B cell (primary cell): ENCODE measurements around the gene APLN. TPM values are rescaled to one million over a fixed set of nuclear protein-coding genes. Genes with fewer than 3 reads are reported as not detected.

Experiments
- ATAC-seq: fragments of 200-7000 bp; cut with Tn5 transposase; one replicate; pipeline ENCODE4 v1.10.0; 2021; ENCODE audit warnings: low read depth, mild to moderate bottlenecking, moderate number of reproducible peaks, moderate library complexity
- CTCF ChIA-PET: fragments of 350-600 bp; sonication (Branson Sonifier 250); formaldehyde crosslinking; loops from one replicate; lab custom pipeline; 2021; ENCODE audit warnings: antibody characterized with exemption, inconsistent platforms; lab: Charles Lee
- POLR2A ChIA-PET: fragments of 350-600 bp; sonication (Branson Sonifier 250); formaldehyde crosslinking; loops from one replicate; lab custom pipeline; 2021; ENCODE audit warnings: antibody characterized with exemption; lab: Charles Lee
- DNase-seq: peaks from one replicate; pipeline ENCODE4 v3.0.0; 2013
- H2AFZ ChIP-seq: 2 replicates; pipeline ENCODE4 v1.6.1; 2012; ENCODE audit warnings: mild to moderate bottlenecking, low read depth, low read length; ENCODE audit not compliant: insufficient read depth, poor library complexity, severe bottlenecking
- H3K27ac ChIP-seq, 2 donors: 1 replicate in 1 of 2; 2 replicates in 1 of 2; pipeline ENCODE4 v1.5.1; 2012 to 2013; ENCODE audit warnings: low read length in 2 of 2, mild to moderate bottlenecking in 2 of 2, moderate library complexity in 1 of 2
- H3K27me3 ChIP-seq, 4 experiments: fragments of 200-600 bp in 1 of 4; sonication (generic) in 1 of 4; replicated peaks in 1 of 4; 1 replicate in 2 of 4; 2 replicates in 2 of 4; pipeline versions ENCODE4 v1.6.1 to v1.7.0; 2013 to 2016; ENCODE audit warnings: low read length in 3 of 4, mild to moderate bottlenecking in 2 of 4, mixed read lengths in 1 of 4, moderate library complexity in 1 of 4; ENCODE audit not compliant: insufficient read depth in 4 of 4, control insufficient read depth in 3 of 4; ENCODE audit errors: control extremely low read depth in 1 of 4
- H3K36me3 ChIP-seq, 2 experiments: replicated peaks in 1 of 2; 1 replicate in 1 of 2; 2 replicates in 1 of 2; pipeline versions ENCODE4 v1.6.1 to v1.7.1; 2013; ENCODE audit warnings: low read length in 1 of 2; ENCODE audit not compliant: insufficient read depth in 2 of 2, control insufficient read depth in 1 of 2; ENCODE audit errors: control extremely low read depth in 1 of 2, extremely low read depth in 1 of 2
- H3K4me1 ChIP-seq, 2 donors: fragments of 200-600 bp in 1 of 2; sonication (generic) in 1 of 2; 1 replicate in 1 of 2; 2 replicates in 1 of 2; pipeline versions ENCODE4 v1.5.1 to v1.6.1; 2013 to 2017; ENCODE audit warnings: low read length in 2 of 2; ENCODE audit not compliant: control insufficient read depth in 2 of 2, insufficient read depth in 2 of 2
- H3K4me2 ChIP-seq: replicated peaks from 2 replicates; pipeline ENCODE3; 2012; ENCODE audit warnings: mild to moderate bottlenecking, low read depth, low read length; ENCODE audit not compliant: poor library complexity, severe bottlenecking
- H3K4me3 ChIP-seq, 5 experiments: fragments of 200-600 bp in 1 of 5; sonication (generic) in 1 of 5; 1 replicate in 3 of 5; 2 replicates in 2 of 5; pipeline versions ENCODE4 v1.5.1 to v1.7.0; 2011 to 2016; ENCODE audit warnings: low read length in 4 of 5, mild to moderate bottlenecking in 4 of 5, low read depth in 2 of 5, control low read depth in 1 of 5, moderate library complexity in 1 of 5; ENCODE audit not compliant: insufficient read depth in 1 of 5; ENCODE audit errors: control extremely low read depth in 1 of 5, extremely low read depth in 1 of 5
- H3K79me2 ChIP-seq: fragments of 200-600 bp; sonication (generic); one replicate; pipeline ENCODE4 v1.6.0; 2016; ENCODE audit warnings: low read length; ENCODE audit not compliant: control insufficient read depth, insufficient read depth
- H3K9ac ChIP-seq: fragments of 200-600 bp; sonication (generic); 2 replicates; pipeline ENCODE4 v1.6.1; 2017; ENCODE audit warnings: mild to moderate bottlenecking, low read length, moderate library complexity
- H3K9me3 ChIP-seq, 3 donors: one replicate each; pipeline versions ENCODE4 v1.6.1 to v1.7.1; 2013; ENCODE audit warnings: low read length in 2 of 3; ENCODE audit not compliant: control insufficient read depth in 2 of 3, insufficient read depth in 1 of 3; ENCODE audit errors: control extremely low read depth in 1 of 3
- H4K20me1 ChIP-seq: 2 replicates; pipeline ENCODE4 v1.6.0; 2012; ENCODE audit warnings: mild to moderate bottlenecking, low read length; ENCODE audit not compliant: insufficient read depth, control insufficient read depth, poor library complexity, severe bottlenecking
- H3K27ac Mint-ChIP-seq: one replicate; pipeline ENCODE4 v1.8.0; 2021; ENCODE audit warnings: mixed read lengths
- H3K27me3 Mint-ChIP-seq: one replicate; pipeline ENCODE4 v1.8.0; 2021; ENCODE audit warnings: mixed read lengths
- H3K4me1 Mint-ChIP-seq: one replicate; pipeline ENCODE4 v1.8.0; 2021; ENCODE audit warnings: mixed read lengths
- H3K4me3 Mint-ChIP-seq: one replicate; pipeline ENCODE4 v1.8.0; 2021; ENCODE audit warnings: mixed read lengths
- H3K9me3 Mint-ChIP-seq: one replicate; pipeline ENCODE4 v1.8.0; 2022; ENCODE audit warnings: mixed read lengths; ENCODE audit not compliant: insufficient read depth
- EZH2 ChIP-seq: IDR thresholded peaks from 2 replicates; pipeline ENCODE4 v1.6.1; 2012; ENCODE audit warnings: borderline replicate concordance, low read depth, mild to moderate bottlenecking, moderate library complexity, low read length; ENCODE audit not compliant: insufficient read depth, poor library complexity, severe bottlenecking
- WGBS: methylation state at CpG from one replicate; pipeline ENCODE4 v1.1.5; 2013; ENCODE audit warnings: missing lambda C conversion rate; ENCODE audit not compliant: insufficient coverage; 5-methylcytosine and 5-hydroxymethylcytosine counted together
- intact Hi-C: fragments of 100-400 bp; cut with micrococcal nuclease; formaldehyde crosslinking; loops from one replicate; pipeline ENCODE4 v1.10.0; 2022
- polyA plus RNA-seq: library from polyadenylated mRNA; depleted of rRNA; stranded (reverse); fragments of >200 nt; gene quantifications from 2 replicates; pipeline ENCODE4 v1.2.3, GENCODE V29; 2012
- total RNA-seq, 2 donors: library from RNA; stranded (reverse); fragments of 120-200 nt in 1 of 2; gene quantifications; 1 replicate in 1 of 2; 2 replicates in 1 of 2; pipeline versions ENCODE4 v1.2.3 to v1.2.4, GENCODE V29; 2013 to 2022
- TF ChIP-seq, protein P1 (sequence below): fragments of 200-600 bp; IDR thresholded peaks from one replicate; pipeline ENCODE4 v1.8.0; 2022; ENCODE audit warnings: antibody characterized with exemption, mild to moderate bottlenecking

Gene APLN
- total and polyA plus RNA-seq, 2 donors (not counting 1 experiment from before 2014, with no cell fraction given), result not detected

- no peak overlapping the region for H3K9ac ChIP-seq
- no peaks in the 10 kb centered on the region for H3K9me3 Mint-ChIP-seq
- no peaks in the 10 kb centered on the region for H3K27me3 ChIP-seq
- H3K4me3 ChIP-seq, result no peak overlapping the region
- no peaks in the 10 kb centered on the region for H3K27me3 Mint-ChIP-seq
- no peaks in the 10 kb centered on the region for H3K9me3 ChIP-seq
- no peak overlapping the region for H3K4me2 ChIP-seq
- ATAC-seq (no peak), DNase-seq (no peak)
- POLR2A ChIA-PET, result no interaction called here
- no CpG with 5 or more reads among the region's 2 CpGs for WGBS
- H3K4me1 Mint-ChIP-seq, result no peaks in the 10 kb centered on the region
- H3K27ac Mint-ChIP-seq, result no peak overlapping the region
- no peaks in the 10 kb centered on the region for H4K20me1 ChIP-seq
- no peak overlapping the region for H2AFZ ChIP-seq
- no peaks in the 10 kb centered on the region for H3K36me3 ChIP-seq
- H3K4me3 Mint-ChIP-seq, result no peak overlapping the region
- intact Hi-C loops, result no loop called here
- H3K27ac ChIP-seq, result no peak overlapping the region
- no peak for TF ChIP-seq EZH2
- TF ChIP-seq, protein P1, sequence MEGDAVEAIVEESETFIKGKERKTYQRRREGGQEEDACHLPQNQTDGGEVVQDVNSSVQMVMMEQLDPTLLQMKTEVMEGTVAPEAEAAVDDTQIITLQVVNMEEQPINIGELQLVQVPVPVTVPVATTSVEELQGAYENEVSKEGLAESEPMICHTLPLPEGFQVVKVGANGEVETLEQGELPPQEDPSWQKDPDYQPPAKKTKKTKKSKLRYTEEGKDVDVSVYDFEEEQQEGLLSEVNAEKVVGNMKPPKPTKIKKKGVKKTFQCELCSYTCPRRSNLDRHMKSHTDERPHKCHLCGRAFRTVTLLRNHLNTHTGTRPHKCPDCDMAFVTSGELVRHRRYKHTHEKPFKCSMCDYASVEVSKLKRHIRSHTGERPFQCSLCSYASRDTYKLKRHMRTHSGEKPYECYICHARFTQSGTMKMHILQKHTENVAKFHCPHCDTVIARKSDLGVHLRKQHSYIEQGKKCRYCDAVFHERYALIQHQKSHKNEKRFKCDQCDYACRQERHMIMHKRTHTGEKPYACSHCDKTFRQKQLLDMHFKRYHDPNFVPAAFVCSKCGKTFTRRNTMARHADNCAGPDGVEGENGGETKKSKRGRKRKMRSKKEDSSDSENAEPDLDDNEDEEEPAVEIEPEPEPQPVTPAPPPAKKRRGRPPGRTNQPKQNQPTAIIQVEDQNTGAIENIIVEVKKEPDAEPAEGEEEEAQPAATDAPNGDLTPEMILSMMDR, result no peak
- CTCF ChIA-PET, result interaction anchor here (1.2 kb wide), 1 partner anchor 9 kb away, joined by 4 read pairs; no protein-coding TSS in a partner anchor
- no peaks in the 10 kb centered on the region for H3K79me2 ChIP-seq
- H3K4me1 ChIP-seq, result no peaks in the 10 kb centered on the region
Observed at GRCh38 chrX:129686422-129686948, 31.7 kb upstream of the APLN start.

DNA sequence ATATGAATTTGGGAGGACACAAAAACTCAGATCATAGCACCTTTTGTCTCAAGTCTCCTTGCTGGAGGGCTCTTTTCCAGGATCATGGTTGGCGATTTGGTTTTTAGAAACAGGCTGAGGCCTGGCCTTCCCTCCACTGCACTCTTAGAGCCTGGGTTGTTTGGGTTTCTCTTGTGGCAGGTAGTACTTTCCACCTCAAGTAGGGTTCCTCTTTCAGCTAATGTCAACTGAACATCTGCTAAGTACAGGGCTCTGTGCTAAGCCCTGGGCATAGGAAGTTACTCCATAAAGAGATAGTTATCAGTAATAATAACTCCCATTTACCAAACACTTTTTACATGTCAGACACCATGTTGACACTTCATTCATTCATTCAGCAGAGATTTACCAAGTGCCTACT is 28.2 kb upstream of the APLN start:
- Mint-ChIP-seq H3K27ac (no peak overlapping the region), H3K27me3 (no peaks in the 10 kb centered on the region), H3K4me1 (peaks cover 7% of the 10 kb centered on the region), H3K9me3 (no peaks in the 10 kb centered on the region), H3K4me3 (no peak overlapping the region)
- Histone ChIP-seq H2AFZ (no peak overlapping the region), H3K4me3 (no peak overlapping the region), H3K27me3 (no peaks in the 10 kb centered on the region), H3K4me2 (no peak overlapping the region), H3K27ac (no peak overlapping the region), H3K4me1 (peaks cover 5 to 10% of the 10 kb centered on the region in 2 donors), H3K36me3 (no peaks in the 10 kb centered on the region), H3K9me3 (no peaks in the 10 kb centered on the region), H3K9ac (no peak overlapping the region), H3K79me2 (no peaks in the 10 kb centered on the region), H4K20me1 (no peaks in the 10 kb centered on the region)
- DNase-seq (no peak), ATAC-seq (no peak)
- CTCF ChIA-PET, result interaction anchor here (1.0 kb wide), 1 partner anchor 81 kb away, joined by 3 read pairs; no protein-coding TSS in a partner anchor
- TF ChIP-seq EZH2, result no peak
- TF ChIP-seq, protein P1, result no peak
- POLR2A ChIA-PET, result no interaction called here
- intact Hi-C loops, result no loop called here
- WGBS, result no CpG with 5 or more reads among the region's 1 CpG
